Cerebellar nuclear complex (tissue), 1 donor: ENCODE data around the gene TSSK6.
A peak's percentile ranks its signal among the peaks of the same experiment; 100 is the strongest.

Experiments
- DNase-seq, 2 experiments: peaks; one replicate each; lab custom pipeline; 2025; lab: John Stamatoyannopoulos, UW

The TSSK6 gene

GRCh38 chr19:19530889-19531288, 15.5 kb upstream of the TSSK6 start:
- no peak for DNase-seq

GRCh38 chr19:19530423-19530804, 15.1 kb upstream of the TSSK6 start:
- DNase-seq, result no peak

GRCh38 chr19:19529783-19530422, 14.6 kb upstream of the TSSK6 start:
- DNase-seq, result no peak

- DNase-seq, result peak; percentile 11 to 45
Measured at GRCh38 chr19:19528721-19529490, 13.6 kb upstream of the TSSK6 start, which contains the start of gene YJEFN3. Gene YJEFN3, plus strand, starts transcription at chr19:19528911. Its CDS starts 22 bp downstream, at chr19:19528933.

GRCh38 chr19:19527674-19528625, 12.6 kb upstream of the TSSK6 start:
- DNase-seq, result no peak

GRCh38 chr19:19527371-19527656, 12.0 kb upstream of the TSSK6 start:
- DNase-seq, result no peak

- no peak for DNase-seq
Measured at GRCh38 chr19:19526581-19527370, 11.4 kb upstream of the TSSK6 start.

GRCh38 chr19:19525611-19526380, 10.4 kb upstream of the TSSK6 start:
- no peak for DNase-seq

- DNase-seq, result no peak
Measured at GRCh38 chr19:19524053-19524452, 8.7 kb upstream of the TSSK6 start.

- no peak for DNase-seq
Measured at GRCh38 chr19:19523177-19523576, 7.8 kb upstream of the TSSK6 start.

GRCh38 chr19:19520989-19521388, 5.6 kb upstream of the TSSK6 start:
- no peak for DNase-seq

- no peak for DNase-seq
Measured at GRCh38 chr19:19517235-19517619, 1.9 kb upstream of the TSSK6 start.

GRCh38 chr19:19515642-19516519, 533 bp upstream of the TSSK6 start, which contains the start of gene NDUFA13:
Gene NDUFA13, plus strand, starts transcription at chr19:19516225. Its CDS starts 14 bp downstream, at chr19:19516239.
- DNase-seq, result peak in 1 of 2 experiments; percentile 73

- DNase-seq, result no peak
Measured at GRCh38 chr19:19514215-19514657, 1.1 kb downstream of the TSSK6 start.

- DNase-seq, result no peak
Measured at GRCh38 chr19:19513682-19514081, 1.7 kb downstream of the TSSK6 start.

- no peak for DNase-seq
Measured at GRCh38 chr19:19510432-19510831, 4.9 kb downstream of the TSSK6 start.

GRCh38 chr19:19508217-19508616, 7.1 kb downstream of the TSSK6 start:
- DNase-seq, result no peak

GRCh38 chr19:19507354-19507753, 8.0 kb downstream of the TSSK6 start:
- no peak for DNase-seq

- DNase-seq, result no peak
Measured at GRCh38 chr19:19506592-19506991, 8.8 kb downstream of the TSSK6 start.
